ENCODE measurements around the gene SLC22A23.

- TF ChIP-seq ZBTB7A (IDR thresholded peaks at IDR 0.05; ENCODE audit: low read depth) (no peak), MAX (IDR thresholded peaks at IDR 0.05) (no peak), FOXM1 (IDR thresholded peaks at IDR 0.05; ENCODE audit: borderline replicate concordance, low read depth) (no peak), RAD21 (IDR thresholded peaks at IDR 0.05; ENCODE audit: low read depth) (peak; percentile 87), EP300 (IDR thresholded peaks at IDR 0.05; ENCODE audit: borderline replicate concordance) (no peak), CEBPB (IDR thresholded peaks at IDR 0.05) (no peak), YY1 (IDR thresholded peaks at IDR 0.05; ENCODE audit: low read depth) (no peak), REST (IDR thresholded peaks at IDR 0.05; ENCODE audit: low read depth) (no peak), TEAD4 (IDR thresholded peaks at IDR 0.05) (no peak), TAF1 (IDR thresholded peaks at IDR 0.05; ENCODE audit: low read depth) (no peak), NFIC (IDR thresholded peaks at IDR 0.05) (no peak), CREB1 (IDR thresholded peaks at IDR 0.05; ENCODE audit: low read depth) (no peak), TCF12 (IDR thresholded peaks at IDR 0.05; ENCODE audit: low read depth) (no peak)
- TF ChIP-seq, protein P1, sequence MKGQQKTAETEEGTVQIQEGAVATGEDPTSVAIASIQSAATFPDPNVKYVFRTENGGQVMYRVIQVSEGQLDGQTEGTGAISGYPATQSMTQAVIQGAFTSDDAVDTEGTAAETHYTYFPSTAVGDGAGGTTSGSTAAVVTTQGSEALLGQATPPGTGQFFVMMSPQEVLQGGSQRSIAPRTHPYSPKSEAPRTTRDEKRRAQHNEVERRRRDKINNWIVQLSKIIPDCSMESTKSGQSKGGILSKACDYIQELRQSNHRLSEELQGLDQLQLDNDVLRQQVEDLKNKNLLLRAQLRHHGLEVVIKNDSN (IDR thresholded peaks at IDR 0.05), result no peak
Measured at GRCh38 chr6:3251462-3252314, 205.2 kb downstream of the SLC22A23 start.
